GM12878 (cell line): ENCODE results near the gene PAX6. TPM values are rescaled to one million over a fixed set of nuclear protein-coding genes. Genes with fewer than 3 reads are reported as not detected.

Experiments used
- ATAC-seq: fragments of 200-7000 bp; cut with Tn5 transposase; 3 replicates; pipeline ENCODE4 v1.9.1; 2020; ENCODE audit warnings: mild to moderate bottlenecking, moderate library complexity
- BruUV-seq: library from RNA; stranded (reverse); fragments of 400-500 nt; replicated peaks from 2 replicates; lab custom pipeline; 2021; lab: Mats Ljungman, UMichigan
- CTCF ChIA-PET: fragments of 300-600 bp; sonication (Branson Sonifier 250); formaldehyde crosslinking; extraction: SDS; loops from one replicate; lab custom pipeline; 2021; ENCODE audit warnings: inconsistent platforms; lab: Yijun Ruan, JAX
- POLR2A ChIA-PET: fragments of 350-600 bp; formaldehyde crosslinking; extraction: SDS; loops from one replicate; lab custom pipeline; 2021; ENCODE audit warnings: inconsistent platforms; lab: Charles Lee
- RAD21 ChIA-PET: fragments of 300-600 bp; sonication (Branson Sonifier 250); formaldehyde crosslinking; loops from one replicate; lab custom pipeline; 2023; ENCODE audit warnings: antibody characterized with exemption; ENCODE audit not compliant: unreplicated experiment; lab: Charles Lee
- SMC1A ChIA-PET: fragments of 300-600 bp; sonication (Branson Sonifier 250); formaldehyde crosslinking; loops from one replicate; lab custom pipeline; 2023; ENCODE audit not compliant: unreplicated experiment, uncharacterized antibody; lab: Charles Lee
- DNase-seq: peaks from one replicate; pipeline ENCODE4 v3.0.0-alpha.2; 2011; ENCODE audit warnings: low read depth, low spot score
- FAIRE-seq: peaks from 3 replicates; lab custom pipeline; 2011; peaks lifted over from hg19 to GRCh38; lab: Jason Lieb, UNC
- H2AFZ ChIP-seq: 2 replicates; pipeline ENCODE4 v1.6.0; 2011; ENCODE audit warnings: low read depth, low read length, control low read depth; ENCODE audit not compliant: control insufficient read depth
- H3K27ac ChIP-seq: 2 replicates; pipeline ENCODE4 v1.5.1; 2011; ENCODE audit warnings: control low read depth; ENCODE audit not compliant: control insufficient read depth, insufficient read depth
- H3K27me3 ChIP-seq, 2 experiments: replicated peaks in 1 of 2; 2 replicates each; pipeline versions ENCODE4 v1.6.0 to v1.6.1; 2011; ENCODE audit warnings: low read length in 1 of 2; ENCODE audit not compliant: control insufficient read depth in 2 of 2, insufficient read depth in 2 of 2
- H3K36me3 ChIP-seq, 2 experiments: 2 replicates each; pipeline ENCODE4 v1.5.1; 2011; ENCODE audit warnings: low read length in 1 of 2; ENCODE audit not compliant: control insufficient read depth in 2 of 2, insufficient read depth in 2 of 2
- H3K4me1 ChIP-seq: 2 replicates; pipeline ENCODE4 v1.6.1; 2011; ENCODE audit warnings: mild to moderate bottlenecking, low read length, moderate library complexity, mixed read lengths; ENCODE audit not compliant: control insufficient read depth, insufficient read depth
- H3K4me2 ChIP-seq: 2 replicates; pipeline ENCODE4 v1.6.0; 2011; ENCODE audit warnings: control low read depth; ENCODE audit not compliant: control insufficient read depth, insufficient read depth
- H3K4me3 ChIP-seq: fragments of 200-600 bp; sonication (generic); 2 replicates; pipeline ENCODE4 v1.5.1; 2016
- H3K79me2 ChIP-seq: 2 replicates; pipeline ENCODE4 v1.6.0; 2011; ENCODE audit warnings: low read length; ENCODE audit not compliant: control insufficient read depth, insufficient read depth
- H3K9ac ChIP-seq: 2 replicates; pipeline ENCODE4 v1.8.0; 2011; ENCODE audit warnings: low read length, control low read depth, mixed read lengths; ENCODE audit not compliant: control insufficient read depth, insufficient read depth
- H3K9me3 ChIP-seq: replicated peaks from 3 replicates; pipeline ENCODE4 v1.5.1; 2011; ENCODE audit warnings: mild to moderate bottlenecking, low read length; ENCODE audit not compliant: control insufficient read depth, insufficient read depth
- H4K20me1 ChIP-seq: 2 replicates; pipeline ENCODE4 v1.6.0; 2011; ENCODE audit not compliant: control insufficient read depth, insufficient read depth
- CBFB ChIP-seq: IDR thresholded peaks from 2 replicates; pipeline ENCODE4 v1.6.1; 2016; ENCODE audit warnings: antibody characterized with exemption, low read depth
- CBX5 ChIP-seq: sonication (generic); IDR thresholded peaks from 2 replicates; pipeline ENCODE4 v1.6.1; 2016; ENCODE audit warnings: low read depth, moderate library complexity, mild to moderate bottlenecking, inconsistent platforms
- KAT2A ChIP-seq: conservative IDR thresholded peaks from 2 replicates; pipeline ENCODE4 v1.6.1; 2011; ENCODE audit warnings: low read depth, low read length; ENCODE audit not compliant: control insufficient read depth
- NFYB ChIP-seq: IDR thresholded peaks from 2 replicates; pipeline ENCODE4 v1.6.1; 2011; ENCODE audit warnings: low read depth, mild to moderate bottlenecking, low read length, improper control_type of control experiment, moderate library complexity; ENCODE audit not compliant: insufficient read depth
- RAD21 ChIP-seq: IDR thresholded peaks from 2 replicates; pipeline ENCODE4 v1.6.1; 2011; ENCODE audit warnings: mild to moderate bottlenecking, low read depth, low read length, moderate library complexity; ENCODE audit not compliant: insufficient read depth
- SMAD1 ChIP-seq: fragments of 450-650 bp; IDR thresholded peaks from 2 replicates; pipeline ENCODE4 v1.6.1; 2018; ENCODE audit warnings: mild to moderate bottlenecking, low read depth; ENCODE audit not compliant: partially characterized antibody
- SPI1 ChIP-seq: IDR thresholded peaks from 2 replicates; pipeline ENCODE4 v1.6.1; 2011; ENCODE audit warnings: low read depth, mild to moderate bottlenecking, low read length, moderate library complexity, borderline replicate concordance; ENCODE audit not compliant: insufficient read depth
- TAF1 ChIP-seq: IDR thresholded peaks from 2 replicates; pipeline ENCODE4 v1.6.1; 2011; ENCODE audit warnings: mild to moderate bottlenecking, low read depth, low read length, borderline replicate concordance
- TCF12 ChIP-seq: IDR thresholded peaks from 2 replicates; pipeline ENCODE4 v1.6.1; 2011; ENCODE audit warnings: low read depth, mild to moderate bottlenecking, low read length
- ZNF207 ChIP-seq: fragments of 450-650 bp; IDR thresholded peaks from 2 replicates; pipeline ENCODE4 v1.6.1; 2014; ENCODE audit warnings: antibody characterized with exemption, mild to moderate bottlenecking, borderline replicate concordance
- WGBS: methylation state at CpG from one replicate; pipeline ENCODE4 v1.1.6; 2016; ENCODE audit warnings: low lambda C conversion rate; ENCODE audit not compliant: insufficient replicate concordance, insufficient coverage; ENCODE audit errors: missing lambda C conversion rate; 5-methylcytosine and 5-hydroxymethylcytosine counted together
- in situ Hi-C: fragments of 300-500 bp; cut with MboI; formaldehyde crosslinking; loops from 9 replicates; pipeline ENCODE4 v1.14.3; 2018; ENCODE audit warnings: mixed read lengths
- intact Hi-C: fragments of 100-400 bp; cut with micrococcal nuclease; formaldehyde crosslinking; loops from one replicate; pipeline ENCODE4 v1.14.2; 2022; ENCODE audit not compliant: unreplicated experiment
- polyA plus RNA-seq, 11 experiments: library from polyadenylated mRNA; depleted of rRNA in 4 of 11; unstranded in 6 of 11; stranded (reverse) in 5 of 11; fragments of >200 nt; fragmentation: Nextera tagmentation in 4 of 11; fragmentation: Illumina TruSeq in 1 of 11; extraction: Ambion mirVana in 4 of 11; extraction: Trizol in 1 of 11; gene quantifications; 1 replicate in 1 of 11; 2 replicates in 10 of 11; pipeline versions ENCODE4 v1.2.1 to v1.2.3, GENCODE V29; 2011 to 2016; ENCODE audit warnings: inconsistent platforms in 2 of 11, missing spikeins in 2 of 11, low read depth in 1 of 11
- total RNA-seq, 4 experiments: library from RNA; depleted of rRNA in 3 of 4; stranded (reverse); fragments of >200 nt in 3 of 4; fragmentation: Illumina TruSeq in 1 of 4; extraction: Trizol in 1 of 4; gene quantifications; 2 replicates each; pipeline versions ENCODE4 v1.2.1 to v1.2.3, GENCODE V29; 2013 to 2021
- TF ChIP-seq, protein P1 (sequence below): fragments of 450-650 bp; conservative IDR thresholded peaks from 2 replicates; pipeline ENCODE4 v1.6.1; 2017; ENCODE audit warnings: mild to moderate bottlenecking, moderate library complexity

The PAX6 gene
- total and polyA plus RNA-seq, 10 of the 15 experiments (the other 5 are each of a cell fraction or from before 2014, with no cell fraction given) = 0.06 to 0.26 (median 0.10) TPM; not detected in 3

DNA sequence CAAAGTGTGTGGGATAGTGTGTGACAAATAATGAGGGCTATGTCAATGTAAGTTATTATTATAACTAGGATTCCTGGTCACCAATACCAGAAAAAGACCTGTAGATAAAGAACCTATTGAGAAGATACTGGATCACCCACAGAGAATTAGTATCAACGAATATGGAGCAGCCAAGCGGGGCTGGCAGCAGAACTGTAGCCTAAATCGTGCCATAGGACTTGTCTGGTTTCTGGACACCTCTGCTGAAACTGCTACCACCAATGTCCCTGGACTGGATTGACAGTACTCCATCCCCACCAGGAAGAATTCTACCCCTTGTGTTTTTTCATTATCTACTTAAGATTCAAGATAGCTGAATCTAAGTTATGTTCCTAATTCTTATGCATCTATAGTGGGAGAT lies 30.3 kb upstream of the PAX6 start:
- ChIA-PET RAD21 (no interaction called here), CTCF (interaction anchor here (0.6 kb wide), 1 partner anchor 604 kb away, joined by 3 read pairs; no protein-coding TSS in a partner anchor), SMC1A (no interaction called here), POLR2A (no interaction called here)
- intact Hi-C loops = no loop called here
- H3K4me1 ChIP-seq = no peaks in the 10 kb centered on the region
- no peak overlapping the region for H3K4me3 ChIP-seq
- no peaks in the 10 kb centered on the region for H3K9me3 ChIP-seq
- no peaks in the 10 kb centered on the region for H4K20me1 ChIP-seq
- ATAC-seq = no peak
- no peak for FAIRE-seq
- no TSS peak for BruUV-seq
- TF ChIP-seq KAT2A = no peak
- no peak for TF ChIP-seq TAF1
- TF ChIP-seq, protein P1, sequence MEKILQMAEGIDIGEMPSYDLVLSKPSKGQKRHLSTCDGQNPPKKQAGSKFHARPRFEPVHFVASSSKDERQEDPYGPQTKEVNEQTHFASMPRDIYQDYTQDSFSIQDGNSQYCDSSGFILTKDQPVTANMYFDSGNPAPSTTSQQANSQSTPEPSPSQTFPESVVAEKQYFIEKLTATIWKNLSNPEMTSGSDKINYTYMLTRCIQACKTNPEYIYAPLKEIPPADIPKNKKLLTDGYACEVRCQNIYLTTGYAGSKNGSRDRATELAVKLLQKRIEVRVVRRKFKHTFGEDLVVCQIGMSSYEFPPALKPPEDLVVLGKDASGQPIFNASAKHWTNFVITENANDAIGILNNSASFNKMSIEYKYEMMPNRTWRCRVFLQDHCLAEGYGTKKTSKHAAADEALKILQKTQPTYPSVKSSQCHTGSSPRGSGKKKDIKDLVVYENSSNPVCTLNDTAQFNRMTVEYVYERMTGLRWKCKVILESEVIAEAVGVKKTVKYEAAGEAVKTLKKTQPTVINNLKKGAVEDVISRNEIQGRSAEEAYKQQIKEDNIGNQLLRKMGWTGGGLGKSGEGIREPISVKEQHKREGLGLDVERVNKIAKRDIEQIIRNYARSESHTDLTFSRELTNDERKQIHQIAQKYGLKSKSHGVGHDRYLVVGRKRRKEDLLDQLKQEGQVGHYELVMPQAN = no peak
- TF ChIP-seq SPI1 = no peak
- no peak for TF ChIP-seq ZNF207
- no peak for TF ChIP-seq NFYB
- TF ChIP-seq SMAD1 = no peak
- no peak for TF ChIP-seq RAD21
- TF ChIP-seq CBFB = no peak
- TF ChIP-seq TCF12 = no peak
- TF ChIP-seq CBX5 = no peak
- DNase-seq = no peak
- no peaks in the 10 kb centered on the region for H3K79me2 ChIP-seq
- H3K4me2 ChIP-seq = no peak overlapping the region
- no peak overlapping the region for H3K27ac ChIP-seq
- H3K27me3 ChIP-seq = no peaks in the 10 kb centered on the region; a peak in 2 of 4 replicates
- in situ Hi-C loops = no loop called here
- H3K9ac ChIP-seq = no peak overlapping the region
- no peaks in the 10 kb centered on the region for H3K36me3 ChIP-seq
- 12% methylated on average over 3 of the region's 3 CpGs for WGBS
- H2AFZ ChIP-seq = no peak overlapping the region
